Stomach (tissue), 9 donors: ENCODE measurements around the gene FHOD3. TPM values are rescaled to one million over a fixed set of nuclear protein-coding genes. Genes with fewer than 3 reads are reported as not detected.

Experiments
- DNase-seq, 2 donors: peaks; one replicate each; pipeline versions ENCODE4 v3.0.0 to v3.0.0-alpha.2; 2013 to 2019
- H3K27ac ChIP-seq, 5 donors: fragments of 200-600 bp in 4 of 5; sonication (generic) in 4 of 5; one replicate each; pipeline ENCODE4 v1.5.1; 2013 to 2019; ENCODE audit warnings: mild to moderate bottlenecking in 1 of 5, moderate library complexity in 1 of 5
- H3K27me3 ChIP-seq, 3 donors: fragments of 200-600 bp; sonication (generic); one replicate each; pipeline ENCODE4 v1.5.1; 2017 to 2019; ENCODE audit warnings: mixed run types in 1 of 3
- H3K36me3 ChIP-seq, 4 donors: fragments of 200-600 bp; sonication (generic); 1 replicate in 3 of 4; 2 replicates in 1 of 4; pipeline ENCODE4 v1.5.1; 2016 to 2019
- H3K4me1 ChIP-seq, 4 donors: fragments of 200-600 bp; sonication (generic); one replicate each; pipeline ENCODE4 v1.5.1; 2016 to 2019
- H3K4me3 ChIP-seq, 4 donors: fragments of 200-600 bp; sonication (generic) in 3 of 4; one replicate each; pipeline ENCODE4 v1.5.1; 2016 to 2019; ENCODE audit warnings: mild to moderate bottlenecking in 1 of 4
- H3K9me3 ChIP-seq, 4 donors: fragments of 200-600 bp; sonication (generic); one replicate each; pipeline ENCODE4 v1.5.1; 2016 to 2019
- CTCF ChIP-seq, 7 experiments: fragments of 450-650 bp in 4 of 7; fragments of 200-600 bp in 3 of 7; sonication (generic) in 3 of 7; IDR thresholded peaks; one replicate each; pipeline ENCODE4 v1.5.1; 2016 to 2019; ENCODE audit warnings: antibody characterized with exemption in 7 of 7, control low read depth in 2 of 7, mild to moderate bottlenecking in 1 of 7
- EP300 ChIP-seq: sonication (generic); formaldehyde crosslinking; IDR thresholded peaks from one replicate; pipeline ENCODE4 v1.6.1; 2017; ENCODE audit warnings: antibody characterized with exemption
- POLR2A ChIP-seq, 4 donors: fragments of 450-650 bp; IDR thresholded peaks; one replicate each; pipeline ENCODE4 v1.6.1; 2016; ENCODE audit warnings: antibody characterized with exemption in 4 of 4, control low read depth in 2 of 4, mild to moderate bottlenecking in 1 of 4, moderate library complexity in 1 of 4
- POLR2AphosphoS5 ChIP-seq, 3 donors: sonication (generic); formaldehyde crosslinking; IDR thresholded peaks; one replicate each; pipeline ENCODE4 v1.6.1; 2016; ENCODE audit warnings: antibody characterized with exemption in 3 of 3
- WGBS, 5 donors: extraction: QIAGEN DNeasy Blood & Tissue Kit in 3 of 5; methylation state at CpG; one replicate each; pipeline versions ENCODE4 v1.1.5 to v1.1.7; 2013 to 2018; 5-methylcytosine and 5-hydroxymethylcytosine counted together
- intact Hi-C: fragments of 100-400 bp; cut with DNase I; formaldehyde crosslinking; loops from one replicate; pipeline ENCODE4 v1.15.1; 2023; ENCODE audit warnings: low total_unique reads
- polyA plus RNA-seq, 3 donors: library from polyadenylated mRNA; stranded (reverse); fragments of 200-250 nt; gene quantifications; one replicate each; pipeline ENCODE4 v1.2.3, GENCODE V29; 2013
- total RNA-seq, 5 donors: library from RNA; depleted of rRNA; stranded (reverse); fragments of >200 nt; gene quantifications; one replicate each; pipeline versions ENCODE4 v1.1.0 to v1.2.3, GENCODE V29; 2014 to 2016
- donor health status: healthy with polysubstance abuse.
- donor health status: Bipolar disorder and iron deficiency.
- donor health status: healthy.

The FHOD3 gene
- total and polyA plus RNA-seq, 8 donors: under 0.01 to 9.1 (median 4.6) TPM

- TF ChIP-seq POLR2AphosphoS5 (IDR thresholded peaks at IDR 0.05): no peak
- TF ChIP-seq EP300: no peak
- TF ChIP-seq POLR2A (IDR thresholded peaks at IDR 0.05): no peak
- no peak for TF ChIP-seq CTCF (IDR thresholded peaks at IDR 0.05)
- WGBS, 5 donors: 77 to 86% (median 82%) methylated on average over 10 of the region's 10 CpGs
- intact Hi-C loops: no loop called here
- no peaks in the 10 kb centered on the region for H3K4me1 ChIP-seq
- no peak overlapping the region for H3K4me3 ChIP-seq
- no peak for DNase-seq
- H3K9me3 ChIP-seq: no peaks in the 10 kb centered on the region
- H3K36me3 ChIP-seq: no peaks in the 10 kb centered on the region
- no peak overlapping the region for H3K27ac ChIP-seq
- peaks cover 0 to 6% (median 0%) of the 10 kb centered on the region in 3 donors for H3K27me3 ChIP-seq
These were observed 405.0 kb downstream of the FHOD3 start for GRCh38 chr18:36702401-36703013.

- 81 to 88% (median 84%) methylated on average over 6 of the region's 6 CpGs for WGBS, 5 donors
- no peaks in the 10 kb centered on the region for H3K4me1 ChIP-seq
- DNase-seq: no peak
- TF ChIP-seq POLR2AphosphoS5 (IDR thresholded peaks at IDR 0.05) (no peak), POLR2A (IDR thresholded peaks at IDR 0.05) (no peak), EP300 (no peak), CTCF (IDR thresholded peaks at IDR 0.05) (no peak)
- no peak overlapping the region for H3K27ac ChIP-seq
- no peak overlapping the region for H3K4me3 ChIP-seq
- intact Hi-C loops: no loop called here
- H3K9me3 ChIP-seq: no peaks in the 10 kb centered on the region
- H3K27me3 ChIP-seq: peaks cover 0 to 6% (median 0%) of the 10 kb centered on the region in 3 donors
- no peaks in the 10 kb centered on the region for H3K36me3 ChIP-seq
These were observed 406.6 kb downstream of the FHOD3 start for GRCh38 chr18:36704156-36704555.

GRCh38 chr18:36706134-36706881 lies 408.8 kb downstream of the FHOD3 start:
- H3K27ac ChIP-seq: no peak overlapping the region
- peaks cover 0 to 6% (median 0%) of the 10 kb centered on the region in 3 donors for H3K27me3 ChIP-seq
- H3K4me1 ChIP-seq: no peaks in the 10 kb centered on the region
- TF ChIP-seq CTCF (IDR thresholded peaks at IDR 0.05) (no peak), POLR2A (IDR thresholded peaks at IDR 0.05) (no peak), EP300 (no peak)
- H3K9me3 ChIP-seq: no peaks in the 10 kb centered on the region
- no peak for DNase-seq
- intact Hi-C loops: no loop called here
- WGBS, 5 donors: 71 to 78% (median 73%) methylated on average over 8 of the region's 8 CpGs
- H3K36me3 ChIP-seq: no peaks in the 10 kb centered on the region
- H3K4me3 ChIP-seq: no peak overlapping the region

- WGBS, 5 donors: 67 to 85% (median 82%) methylated on average over 4 of the region's 4 CpGs
- Histone ChIP-seq H3K4me1 (no peaks in the 10 kb centered on the region), H3K4me3 (no peak overlapping the region), H3K36me3 (no peaks in the 10 kb centered on the region), H3K27me3 (peaks cover 0 to 6% (median 0%) of the 10 kb centered on the region in 3 donors), H3K9me3 (no peaks in the 10 kb centered on the region), H3K27ac (no peak overlapping the region)
- intact Hi-C loops: no loop called here
- no peak for DNase-seq
- TF ChIP-seq POLR2A (IDR thresholded peaks at IDR 0.05) (no peak), CTCF (IDR thresholded peaks at IDR 0.05) (no peak), EP300 (no peak), POLR2AphosphoS5 (IDR thresholded peaks at IDR 0.05) (no peak)
These were observed 410.9 kb downstream of the FHOD3 start for GRCh38 chr18:36708366-36708765.
